Fibroblast of skin of left biceps (primary cell): ENCODE measurements around the gene LEPROT.
"Not testable (repeated sequence)": the region's sequence is repeated elsewhere in the genome, so short reads cannot be mapped to it uniquely, and the experiment has no call there.

Source experiments
- DNase-seq, 2 experiments: peaks; one replicate each; pipeline ENCODE4 v3.0.0-alpha.2; 2013; ENCODE audit warnings: low read depth in 2 of 2

LEPROT gene, protein sequence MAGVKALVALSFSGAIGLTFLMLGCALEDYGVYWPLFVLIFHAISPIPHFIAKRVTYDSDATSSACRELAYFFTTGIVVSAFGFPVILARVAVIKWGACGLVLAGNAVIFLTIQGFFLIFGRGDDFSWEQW

DNA sequence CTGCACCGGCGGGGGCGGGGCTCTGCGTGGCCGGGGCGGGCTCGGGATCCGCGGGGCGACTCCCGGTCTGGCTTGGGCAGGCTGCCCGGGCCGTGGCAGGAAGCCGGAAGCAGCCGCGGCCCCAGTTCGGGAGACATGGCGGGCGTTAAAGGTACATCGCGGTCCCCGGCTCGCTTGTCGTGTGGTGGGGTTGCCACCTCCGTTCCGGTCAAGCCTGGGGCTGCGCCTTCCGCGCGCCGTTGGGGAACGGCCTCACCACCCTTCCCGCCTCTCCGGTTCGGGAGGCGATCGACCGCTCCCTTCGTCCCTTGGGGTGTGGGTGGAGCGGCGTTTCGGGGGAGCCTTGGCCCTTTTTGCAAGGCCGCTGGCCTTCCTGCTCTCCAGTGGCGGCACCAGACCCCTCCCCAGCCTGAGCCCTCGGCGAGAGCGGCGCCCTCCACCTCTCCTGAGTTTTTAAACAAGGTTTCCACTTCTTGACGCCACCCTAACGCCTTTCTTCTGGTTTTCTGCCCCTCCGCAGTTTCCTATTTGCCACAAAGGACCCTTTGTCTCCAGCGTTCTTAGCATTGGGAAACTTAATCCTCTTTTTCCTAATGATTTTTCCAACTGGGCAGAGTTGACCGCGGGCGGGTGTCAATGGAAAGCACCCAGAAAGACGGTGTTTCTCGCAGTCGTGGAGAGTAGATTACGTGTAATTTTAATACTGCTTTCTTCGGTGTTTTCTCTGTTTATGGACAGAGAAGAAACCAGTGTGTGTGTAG, at the start of gene LEPROT, which contains the start of gene LEPR:
Gene LEPROT (plus strand): TSS at position 79 of the 761 bp plus-strand sequence. CDS start 57 bp downstream, at position 136.
Gene LEPR (plus strand): TSS at position 79 of the 761 bp plus-strand sequence. CDS start 144,898 bp downstream, outside the sequence.
- DNase-seq: no peak

- DNase-seq: no peak
Measured at GRCh38 chr1:65371544-65371943, 48.9 kb upstream of the LEPROT start.

DNA sequence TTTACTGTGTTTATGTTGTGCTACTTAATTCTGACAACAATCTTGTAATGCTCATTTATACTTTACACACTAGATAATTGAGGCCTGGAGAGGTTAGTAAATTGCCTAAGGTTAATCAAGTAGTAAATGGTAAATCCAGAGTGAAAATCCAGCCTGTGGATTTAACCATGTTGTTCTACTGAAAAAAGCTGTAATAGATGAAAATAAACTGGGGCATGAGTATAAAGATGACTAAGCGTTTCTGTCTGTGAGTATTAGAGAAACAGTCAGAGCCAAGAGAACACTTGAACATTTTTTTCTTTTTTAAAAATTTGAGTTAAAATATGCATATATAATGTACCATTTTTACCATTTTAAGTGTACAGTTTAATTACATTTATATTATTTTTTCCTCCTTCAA, 47.9 kb upstream of the LEPROT start:
- DNase-seq: no peak

DNA sequence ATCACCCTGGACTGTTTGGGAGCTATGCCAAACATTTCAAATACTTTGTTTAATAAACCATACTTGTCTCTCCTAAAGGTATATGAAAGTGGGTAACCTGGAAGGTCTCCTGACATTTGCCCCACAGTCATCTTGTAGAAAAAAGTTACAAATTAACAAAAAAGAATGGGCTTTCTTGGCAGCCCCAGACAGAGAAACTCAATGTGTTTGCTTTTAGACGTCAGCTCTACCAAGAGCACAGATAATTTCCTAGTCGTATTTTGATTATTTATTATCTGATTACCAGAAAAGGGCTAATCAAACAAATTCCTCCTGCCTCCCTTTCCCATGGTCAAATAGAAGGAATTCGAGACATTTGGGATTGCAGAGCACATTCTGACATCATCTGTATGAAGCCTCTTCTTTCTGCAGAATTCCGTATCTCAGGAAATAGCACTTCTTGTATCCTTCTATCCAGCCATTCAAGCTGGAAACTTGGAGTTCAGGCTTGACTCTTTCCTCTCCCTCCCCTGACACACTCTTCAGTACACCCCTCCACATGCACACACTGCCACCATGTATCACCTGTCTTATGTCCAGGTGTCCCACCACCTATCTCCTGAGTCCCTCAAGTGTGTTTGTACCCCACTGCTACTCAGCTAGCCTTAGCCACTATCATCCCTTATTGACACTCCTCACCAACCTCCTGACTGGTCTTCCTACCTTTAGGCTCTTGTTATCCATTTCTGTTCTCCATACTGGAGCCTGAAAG, 42.8 kb upstream of the LEPROT start:
- DNase-seq: no peak

- no peak for DNase-seq
Measured at GRCh38 chr1:65378247-65378946, 42.1 kb upstream of the LEPROT start.

GRCh38 chr1:65384426-65384825, 36.0 kb upstream of the LEPROT start:
- DNase-seq: not testable (repeated sequence)

DNA sequence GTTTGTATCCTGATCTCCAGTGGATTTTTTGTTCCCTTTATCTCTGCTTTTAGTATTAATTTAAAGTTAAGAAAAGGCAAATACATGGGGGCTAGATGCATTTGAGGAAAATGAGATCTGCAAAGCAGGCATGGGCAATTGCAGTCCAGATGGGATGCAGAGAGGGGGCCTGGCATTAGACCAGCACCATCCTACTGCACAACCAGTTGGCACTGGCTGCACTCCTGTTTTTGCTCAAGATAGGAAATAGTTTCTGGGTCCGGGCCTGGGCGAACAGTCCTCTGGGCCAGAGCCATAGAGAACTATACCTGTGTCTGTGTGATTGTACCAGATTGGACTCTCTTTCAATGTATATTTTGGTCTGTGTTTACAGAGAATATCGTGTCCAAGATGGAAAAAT, 34.0 kb upstream of the LEPROT start:
- DNase-seq: no peak

DNA sequence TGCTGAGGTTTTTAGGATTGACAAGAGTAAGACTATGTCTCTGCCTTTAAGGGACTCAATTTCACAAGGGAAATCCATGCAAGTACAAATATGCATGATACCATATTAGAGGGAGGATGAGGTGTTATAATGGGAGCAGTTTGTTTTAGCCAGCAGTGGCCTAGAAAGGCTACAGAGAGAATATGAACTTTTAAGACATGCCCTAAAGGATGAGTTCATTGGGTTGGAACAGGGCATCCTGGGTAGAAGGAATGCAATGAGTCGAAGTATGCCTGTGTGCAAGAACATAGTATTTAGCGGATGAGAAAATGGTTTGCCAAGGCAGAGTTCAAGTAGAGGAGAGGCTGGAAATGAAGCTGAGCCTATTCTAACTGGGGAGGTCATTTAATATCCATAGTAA, 32.6 kb upstream of the LEPROT start:
- no peak for DNase-seq

DNA sequence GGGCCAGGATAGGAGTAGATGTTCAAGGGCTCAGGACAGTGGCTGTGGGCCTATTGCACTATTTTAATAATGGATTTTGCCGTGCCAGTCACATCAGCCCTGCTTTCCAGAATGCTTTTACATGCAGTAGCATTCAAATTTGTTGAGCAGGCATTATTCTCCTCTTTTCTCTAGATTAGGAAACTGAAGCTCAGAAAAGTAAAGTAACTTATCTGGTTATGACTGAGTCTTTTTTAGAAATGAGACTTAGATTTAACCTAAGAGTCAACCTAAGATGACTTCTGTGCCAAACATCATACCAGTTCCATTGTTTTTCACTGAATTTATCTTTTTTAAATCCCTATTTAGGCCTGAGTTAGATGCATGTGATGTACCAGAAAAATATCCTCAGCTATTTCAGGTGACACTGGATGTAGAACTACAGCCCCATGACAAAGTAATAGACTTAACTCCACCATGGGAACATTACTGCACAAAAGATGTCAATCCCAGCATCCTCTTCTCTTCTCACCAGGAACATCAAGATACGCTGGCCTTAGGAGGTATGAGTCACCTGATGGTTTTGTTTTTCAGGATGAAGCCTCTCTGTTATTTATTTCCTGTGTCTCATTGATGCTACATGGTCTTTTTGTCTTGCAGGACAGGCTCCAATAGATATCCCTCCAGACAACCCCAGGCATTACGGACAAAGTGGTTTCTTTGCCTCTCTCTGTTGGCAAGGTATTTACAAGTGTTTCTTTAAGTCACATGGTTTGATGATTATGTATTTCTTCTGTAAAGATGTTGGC, 31.4 kb upstream of the LEPROT start:
- DNase-seq: no peak

DNA sequence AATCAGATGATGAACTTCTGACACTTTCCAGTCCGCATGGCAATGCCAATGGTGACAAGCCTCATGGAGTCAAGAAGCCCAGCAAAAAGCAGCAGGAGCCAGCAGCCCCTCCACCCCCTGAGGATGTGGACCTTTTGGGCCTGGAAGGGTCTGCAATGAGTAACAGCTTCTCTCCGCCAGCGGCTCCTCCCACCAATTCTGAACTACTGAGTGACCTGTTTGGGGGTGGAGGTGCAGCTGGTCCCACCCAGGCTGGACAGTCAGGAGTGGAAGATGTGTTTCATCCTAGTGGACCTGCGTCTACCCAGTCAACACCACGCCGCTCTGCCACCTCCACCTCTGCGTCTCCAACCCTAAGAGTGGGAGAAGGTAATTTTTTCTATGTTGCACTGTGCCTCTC, 28.0 kb upstream of the LEPROT start:
- DNase-seq: no peak

- DNase-seq: no peak
Measured at GRCh38 chr1:65393347-65393746, 27.1 kb upstream of the LEPROT start.

DNA sequence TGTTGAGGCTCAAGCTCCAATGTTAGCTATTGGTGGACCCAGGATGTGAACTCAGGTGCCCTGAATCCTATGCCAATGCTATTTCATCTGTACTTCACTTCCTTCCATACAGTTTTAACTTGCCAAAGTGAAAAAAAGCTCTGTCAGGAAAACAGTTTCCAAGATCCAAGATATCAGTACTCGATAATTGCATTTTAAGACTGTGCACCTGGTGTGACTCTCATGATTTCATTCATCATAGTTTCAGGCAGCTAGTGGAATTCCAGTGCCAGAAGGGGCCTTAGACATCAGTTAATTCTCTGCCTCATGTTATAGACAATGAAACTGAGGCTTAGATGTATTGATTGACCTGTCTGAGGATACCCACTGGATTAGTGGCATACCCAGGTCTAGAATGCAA, 26.5 kb upstream of the LEPROT start:
- no peak for DNase-seq

- no peak for DNase-seq
Measured at GRCh38 chr1:65395887-65396612, 24.4 kb upstream of the LEPROT start.

DNA sequence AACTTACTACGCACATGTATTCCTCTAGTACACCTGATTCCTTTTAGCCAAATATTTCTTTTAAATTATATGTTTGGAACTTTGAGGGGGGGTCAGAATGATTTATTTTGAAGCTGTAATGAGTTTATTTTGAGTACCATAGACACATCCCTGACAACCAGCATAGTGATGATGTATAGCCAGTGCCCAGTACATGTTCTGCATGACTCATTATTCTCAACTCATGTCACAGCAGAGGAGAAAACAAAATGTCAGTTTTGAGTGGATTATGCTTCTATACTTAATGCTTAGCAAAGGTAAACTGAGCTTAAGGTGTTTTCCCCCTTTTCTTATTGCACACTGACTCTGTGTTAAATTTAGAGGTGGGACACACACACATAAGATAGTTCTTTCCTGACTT, 22.4 kb upstream of the LEPROT start:
- DNase-seq: no peak

GRCh38 chr1:65399003-65399402, 21.5 kb upstream of the LEPROT start:
- DNase-seq: no peak

DNA sequence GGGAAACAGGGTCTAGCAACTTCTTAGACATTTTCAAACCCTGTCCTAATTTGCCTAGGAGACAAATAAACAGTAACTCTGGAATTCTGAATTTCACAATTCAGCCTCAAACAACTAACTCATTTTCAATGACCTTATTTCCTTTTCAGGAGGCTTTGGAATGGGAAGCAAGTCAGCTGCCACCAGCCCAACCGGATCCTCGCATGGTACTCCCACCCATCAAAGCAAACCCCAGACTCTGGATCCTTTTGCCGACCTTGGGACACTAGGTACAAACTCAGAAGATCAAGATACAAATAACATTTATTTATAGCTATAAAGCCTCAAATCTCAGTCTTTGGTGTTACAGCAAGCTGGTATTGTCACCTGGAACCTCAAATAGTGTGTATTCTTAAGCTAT, 18.9 kb upstream of the LEPROT start:
- no peak for DNase-seq

GRCh38 chr1:65404941-65405340, 15.5 kb upstream of the LEPROT start:
- DNase-seq: no peak

DNA sequence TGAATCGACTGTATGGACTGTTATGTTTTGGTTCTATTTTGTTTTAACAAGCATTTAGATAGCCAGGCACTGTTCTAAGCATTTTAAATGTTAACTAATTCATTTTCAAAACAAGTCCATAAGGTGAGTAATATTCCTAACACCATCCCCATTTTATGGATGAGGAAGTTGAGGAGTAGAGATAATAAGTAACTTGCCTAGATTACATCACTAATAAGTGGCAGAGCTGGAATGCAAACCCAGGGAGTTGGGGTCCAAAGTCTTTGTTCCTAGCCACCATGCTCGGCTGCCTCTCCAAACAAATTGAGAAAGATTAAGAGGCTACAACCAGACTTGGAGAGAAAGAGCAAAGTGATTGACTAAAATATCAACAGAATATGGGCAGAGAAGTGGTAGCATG, 12.6 kb upstream of the LEPROT start:
- DNase-seq: no peak

- no peak for DNase-seq
Measured at GRCh38 chr1:65409314-65409713, 11.2 kb upstream of the LEPROT start.

GRCh38 chr1:65409816-65410326, 10.6 kb upstream of the LEPROT start:
- DNase-seq: no peak
